SIG-M5 treated with dmso at 0.1 percent for 504 hours (cell line): ENCODE results near the gene CNOT3.
A peak's percentile ranks its signal among the peaks of the same experiment; 100 is the strongest.
"Not testable (repeated sequence)": the region's sequence is repeated elsewhere in the genome, so short reads cannot be mapped to it uniquely, and the experiment has no call there.

Experiments used
- DNase-seq: peaks from one replicate; lab custom pipeline; 2025; ENCODE audit not compliant: unreplicated experiment; lab: John Stamatoyannopoulos, UW

The CNOT3 gene

GRCh38 chr19:54191011-54191810 is 53.6 kb downstream of the CNOT3 start, which contains the start of gene TSEN34:
Gene TSEN34 (plus strand): TSS chr19:54191308. CDS start chr19:54191365, 57 bp downstream.
- peak; percentile 71 for DNase-seq

- DNase-seq, result no peak
Observed at GRCh38 chr19:54191811-54192453, 54.4 kb downstream of the CNOT3 start.

GRCh38 chr19:54193011-54193410 is 55.4 kb downstream of the CNOT3 start:
- DNase-seq, result no peak

GRCh38 chr19:54194463-54194862 is 56.9 kb downstream of the CNOT3 start:
- not testable (repeated sequence) for DNase-seq

DNA sequence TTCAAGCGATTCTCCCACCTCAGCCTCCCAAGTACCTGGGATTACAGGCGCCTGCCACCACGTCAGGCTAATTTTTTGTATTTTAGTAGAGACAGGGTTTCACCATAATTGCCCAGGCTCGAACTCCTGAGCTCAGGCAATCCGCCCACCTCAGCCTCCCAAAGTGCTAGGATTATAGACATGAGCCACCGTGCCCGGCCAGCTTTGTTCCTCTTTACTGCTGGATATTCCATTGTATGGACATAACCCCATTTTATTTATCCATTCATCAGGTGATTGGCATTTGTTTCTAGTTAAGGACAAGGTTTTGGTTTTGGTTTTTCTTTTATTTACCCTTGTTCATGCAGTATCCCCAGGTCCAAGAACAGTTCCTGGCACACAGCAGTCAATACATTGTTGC is 59.0 kb downstream of the CNOT3 start:
- no peak for DNase-seq

DNA sequence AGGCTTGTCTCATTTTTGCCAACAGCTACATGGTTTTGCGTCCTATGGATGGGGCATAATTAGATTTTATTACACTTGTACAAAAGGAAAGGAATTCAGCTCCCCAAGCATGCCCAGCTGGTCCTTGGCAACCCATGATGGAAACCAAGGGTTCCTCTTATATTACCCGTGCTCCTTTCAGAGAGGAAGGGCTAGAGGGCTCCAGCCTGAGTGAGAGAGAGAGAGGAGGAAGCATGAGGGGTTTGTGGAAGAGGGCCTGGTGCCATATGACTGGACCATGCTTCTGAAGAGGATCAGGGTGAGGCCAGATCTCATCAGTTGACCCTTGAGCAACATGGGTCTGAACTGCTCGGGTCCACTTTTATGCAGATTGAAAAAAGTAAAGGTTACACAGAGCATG is 59.6 kb downstream of the CNOT3 start:
- DNase-seq, result no peak

DNA sequence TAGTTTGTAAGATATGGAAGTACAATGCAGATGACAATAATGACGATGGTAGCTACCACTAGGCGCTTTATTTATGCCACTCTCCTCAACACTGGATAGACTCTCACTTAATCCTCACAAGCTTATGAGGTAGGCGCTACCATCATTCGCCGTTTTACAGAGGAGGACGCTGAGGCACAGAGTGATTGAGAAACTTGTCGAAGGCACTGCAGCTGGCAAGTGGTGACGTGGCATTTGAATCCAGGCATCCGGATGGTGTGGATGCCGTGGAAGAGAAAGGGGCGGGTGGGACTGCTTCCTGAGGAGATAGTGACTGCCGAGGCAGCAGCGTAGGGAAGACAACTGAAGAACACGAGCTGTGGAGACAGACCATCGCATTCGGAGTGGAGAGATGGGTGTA is 61.8 kb downstream of the CNOT3 start:
- DNase-seq, result no peak

DNA sequence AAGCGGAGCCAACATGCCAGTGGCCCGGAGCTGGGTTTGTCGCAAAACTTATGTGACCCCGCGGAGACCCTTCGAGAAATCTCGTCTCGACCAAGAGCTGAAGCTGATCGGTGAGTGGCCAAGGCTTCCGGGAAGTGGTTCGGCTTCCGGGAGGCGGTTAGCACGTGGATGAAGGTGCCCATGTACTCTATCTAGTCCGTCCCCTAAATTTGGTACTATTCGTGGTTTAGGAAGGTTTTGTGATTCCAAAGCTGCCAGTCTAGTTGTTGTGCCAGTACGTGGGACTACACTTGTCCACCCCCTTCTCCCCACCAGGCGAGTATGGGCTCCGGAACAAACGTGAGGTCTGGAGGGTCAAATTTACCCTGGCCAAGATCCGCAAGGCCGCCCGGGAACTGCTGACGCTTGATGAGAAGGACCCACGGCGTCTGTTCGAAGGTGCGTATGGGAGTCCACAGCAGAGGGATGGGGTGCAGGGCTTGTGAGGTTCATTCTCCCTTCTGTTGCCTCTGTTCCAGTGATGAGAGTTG is 63.7 kb downstream of the CNOT3 start:
- DNase-seq, result no peak

GRCh38 chr19:54201980-54202379 is 64.4 kb downstream of the CNOT3 start:
- DNase-seq, result no peak

DNA sequence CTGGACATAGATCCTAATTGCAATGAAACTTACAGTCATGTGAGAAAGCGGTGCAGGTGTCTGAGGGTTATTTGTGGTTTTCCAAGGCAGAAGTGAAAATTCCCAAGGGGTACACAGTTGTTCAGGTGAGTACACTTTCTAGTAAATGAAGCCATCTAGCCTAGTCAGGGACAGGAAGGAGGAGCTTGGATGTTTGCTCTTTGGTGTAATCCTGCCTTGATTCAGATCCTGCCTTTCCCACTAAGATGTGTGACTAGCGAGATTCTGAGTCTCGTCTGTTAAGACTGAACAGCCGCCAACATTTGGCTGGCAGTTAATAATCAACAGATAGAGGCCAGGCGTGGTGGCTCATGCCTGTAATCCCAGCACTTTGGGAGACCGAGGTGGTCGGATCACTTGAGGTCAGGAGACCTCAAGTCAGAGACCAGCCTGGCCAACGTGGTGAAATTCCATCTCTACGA is 65.6 kb downstream of the CNOT3 start:
- DNase-seq, result no peak

DNA sequence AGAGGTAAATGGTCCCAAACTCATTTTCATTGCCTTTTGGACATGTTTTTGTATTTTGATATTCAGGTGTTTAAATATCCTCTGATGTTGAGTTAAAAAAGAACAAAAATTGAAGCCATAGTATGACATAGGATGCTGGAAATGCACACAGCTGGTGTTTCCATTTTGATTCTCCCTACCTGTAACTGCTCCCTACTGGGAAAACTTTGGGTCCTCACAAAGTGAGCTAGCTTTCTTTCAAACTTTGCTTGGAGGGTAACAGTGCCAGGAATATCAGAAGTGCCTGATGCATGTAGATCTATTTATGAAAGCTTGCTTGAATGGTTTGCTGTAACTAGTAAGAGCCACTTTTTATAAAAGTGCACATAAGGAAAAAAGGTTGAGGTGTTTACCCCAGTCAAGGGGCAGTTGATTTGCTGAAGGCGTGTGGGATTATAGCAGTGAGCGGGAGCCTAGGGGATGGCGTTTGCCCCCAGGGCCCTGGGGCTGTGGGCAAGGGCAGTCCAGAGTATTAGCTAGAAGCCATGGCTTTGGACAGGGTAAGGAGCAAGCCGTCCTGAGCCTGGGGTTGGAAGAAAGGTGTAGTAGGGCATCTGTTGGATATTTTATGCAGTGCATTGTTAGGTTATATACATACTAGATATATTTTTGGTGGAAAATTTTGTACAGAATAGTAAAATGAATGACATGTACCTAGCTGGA is 67.4 kb downstream of the CNOT3 start:
- DNase-seq, result no peak
